Measurements from ENCODE around the gene SLTM. TPM values are rescaled to one million over a fixed set of nuclear protein-coding genes. Genes with fewer than 3 reads are reported as not detected.

SLTM gene
- polyA plus RNA-seq, 1 donor from 2014 or later: 124 TPM

DNA sequence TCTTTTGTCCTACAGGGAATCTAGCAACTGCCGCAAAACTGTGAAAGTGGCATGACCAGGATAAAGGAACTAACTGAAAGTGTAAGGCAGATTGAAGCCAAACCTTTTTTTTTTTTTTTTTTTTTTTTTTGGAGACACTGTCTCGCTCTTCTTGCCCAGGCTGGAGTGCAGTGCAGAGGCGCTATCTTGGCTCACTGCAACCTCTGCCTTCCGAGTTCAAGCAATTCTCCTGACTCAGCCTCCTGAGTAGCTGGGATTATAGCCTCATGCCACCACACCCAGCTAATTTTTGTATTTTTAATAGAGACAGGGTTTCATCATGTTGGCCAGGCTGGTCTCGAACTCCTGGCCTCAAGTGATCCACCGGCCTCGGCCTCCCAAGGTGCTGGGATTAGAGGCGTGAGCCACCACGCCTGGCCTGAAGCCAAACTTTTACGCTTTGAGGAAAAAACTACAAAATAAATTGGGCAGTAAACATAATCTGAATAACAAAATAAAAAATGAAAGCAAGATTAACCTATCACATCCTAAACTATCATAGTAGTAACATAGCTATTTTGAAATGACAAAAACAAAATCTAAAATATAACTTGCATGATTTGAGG is 9.7 kb downstream of the SLTM start:
- Histone ChIP-seq H3F3A (ENCODE audit: insufficient read depth, low read length, poor library complexity, severe bottlenecking) (no peaks in the 10 kb centered on the region), H3K27ac (ENCODE audit: low read length) (no peak overlapping the region), H3K9me2 (ENCODE audit: insufficient read depth, low read length) (no peaks in the 10 kb centered on the region), H3K9ac (ENCODE audit: low read length) (no peak overlapping the region), H3K9me3 (ENCODE audit: low read length) (no peaks in the 10 kb centered on the region), H3K27me3 (ENCODE audit: insufficient read depth, low read depth, low read length) (no peaks in the 10 kb centered on the region), H3K4me3 (ENCODE audit: low read length) (no peak overlapping the region), H2AFZ (ENCODE audit: low read depth, low read length) (no peak overlapping the region), H3K36me3 (ENCODE audit: insufficient read depth, low read length) (peaks cover 7% of the 10 kb centered on the region), H3K4me2 (ENCODE audit: low read length) (no peak overlapping the region), H3K79me2 (replicated peaks; ENCODE audit: insufficient read depth, low read length) (peaks cover 33% of the 10 kb centered on the region), H4K20me1 (ENCODE audit: insufficient read depth) (no peaks in the 10 kb centered on the region)
- TF ChIP-seq SMC3 (conservative IDR thresholded peaks at IDR 0.05; ENCODE audit: poor library complexity) (no peak), EP300 (conservative IDR thresholded peaks at IDR 0.05; ENCODE audit: poor library complexity, severe bottlenecking) (no peak), POLR2AphosphoS5 (IDR thresholded peaks at IDR 0.05) (no peak), MXI1 (conservative IDR thresholded peaks at IDR 0.05; ENCODE audit: poor library complexity, severe bottlenecking) (no peak), TAF1 (IDR thresholded peaks at IDR 0.05; ENCODE audit: low read depth) (no peak), EZH2 (IDR thresholded peaks at IDR 0.05; ENCODE audit: borderline replicate concordance, insufficient read depth, low read length, poor library complexity, severe bottlenecking) (no peak), RAD21 (conservative IDR thresholded peaks at IDR 0.05) (no peak)
- TF ChIP-seq, protein P1, sequence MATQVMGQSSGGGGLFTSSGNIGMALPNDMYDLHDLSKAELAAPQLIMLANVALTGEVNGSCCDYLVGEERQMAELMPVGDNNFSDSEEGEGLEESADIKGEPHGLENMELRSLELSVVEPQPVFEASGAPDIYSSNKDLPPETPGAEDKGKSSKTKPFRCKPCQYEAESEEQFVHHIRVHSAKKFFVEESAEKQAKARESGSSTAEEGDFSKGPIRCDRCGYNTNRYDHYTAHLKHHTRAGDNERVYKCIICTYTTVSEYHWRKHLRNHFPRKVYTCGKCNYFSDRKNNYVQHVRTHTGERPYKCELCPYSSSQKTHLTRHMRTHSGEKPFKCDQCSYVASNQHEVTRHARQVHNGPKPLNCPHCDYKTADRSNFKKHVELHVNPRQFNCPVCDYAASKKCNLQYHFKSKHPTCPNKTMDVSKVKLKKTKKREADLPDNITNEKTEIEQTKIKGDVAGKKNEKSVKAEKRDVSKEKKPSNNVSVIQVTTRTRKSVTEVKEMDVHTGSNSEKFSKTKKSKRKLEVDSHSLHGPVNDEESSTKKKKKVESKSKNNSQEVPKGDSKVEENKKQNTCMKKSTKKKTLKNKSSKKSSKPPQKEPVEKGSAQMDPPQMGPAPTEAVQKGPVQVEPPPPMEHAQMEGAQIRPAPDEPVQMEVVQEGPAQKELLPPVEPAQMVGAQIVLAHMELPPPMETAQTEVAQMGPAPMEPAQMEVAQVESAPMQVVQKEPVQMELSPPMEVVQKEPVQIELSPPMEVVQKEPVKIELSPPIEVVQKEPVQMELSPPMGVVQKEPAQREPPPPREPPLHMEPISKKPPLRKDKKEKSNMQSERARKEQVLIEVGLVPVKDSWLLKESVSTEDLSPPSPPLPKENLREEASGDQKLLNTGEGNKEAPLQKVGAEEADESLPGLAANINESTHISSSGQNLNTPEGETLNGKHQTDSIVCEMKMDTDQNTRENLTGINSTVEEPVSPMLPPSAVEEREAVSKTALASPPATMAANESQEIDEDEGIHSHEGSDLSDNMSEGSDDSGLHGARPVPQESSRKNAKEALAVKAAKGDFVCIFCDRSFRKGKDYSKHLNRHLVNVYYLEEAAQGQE (IDR thresholded peaks at IDR 0.05; ENCODE audit: borderline replicate concordance): no peak
- TF ChIP-seq, protein P2, sequence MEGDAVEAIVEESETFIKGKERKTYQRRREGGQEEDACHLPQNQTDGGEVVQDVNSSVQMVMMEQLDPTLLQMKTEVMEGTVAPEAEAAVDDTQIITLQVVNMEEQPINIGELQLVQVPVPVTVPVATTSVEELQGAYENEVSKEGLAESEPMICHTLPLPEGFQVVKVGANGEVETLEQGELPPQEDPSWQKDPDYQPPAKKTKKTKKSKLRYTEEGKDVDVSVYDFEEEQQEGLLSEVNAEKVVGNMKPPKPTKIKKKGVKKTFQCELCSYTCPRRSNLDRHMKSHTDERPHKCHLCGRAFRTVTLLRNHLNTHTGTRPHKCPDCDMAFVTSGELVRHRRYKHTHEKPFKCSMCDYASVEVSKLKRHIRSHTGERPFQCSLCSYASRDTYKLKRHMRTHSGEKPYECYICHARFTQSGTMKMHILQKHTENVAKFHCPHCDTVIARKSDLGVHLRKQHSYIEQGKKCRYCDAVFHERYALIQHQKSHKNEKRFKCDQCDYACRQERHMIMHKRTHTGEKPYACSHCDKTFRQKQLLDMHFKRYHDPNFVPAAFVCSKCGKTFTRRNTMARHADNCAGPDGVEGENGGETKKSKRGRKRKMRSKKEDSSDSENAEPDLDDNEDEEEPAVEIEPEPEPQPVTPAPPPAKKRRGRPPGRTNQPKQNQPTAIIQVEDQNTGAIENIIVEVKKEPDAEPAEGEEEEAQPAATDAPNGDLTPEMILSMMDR (IDR thresholded peaks at IDR 0.05; ENCODE audit: poor library complexity, severe bottlenecking): no peak

DNA sequence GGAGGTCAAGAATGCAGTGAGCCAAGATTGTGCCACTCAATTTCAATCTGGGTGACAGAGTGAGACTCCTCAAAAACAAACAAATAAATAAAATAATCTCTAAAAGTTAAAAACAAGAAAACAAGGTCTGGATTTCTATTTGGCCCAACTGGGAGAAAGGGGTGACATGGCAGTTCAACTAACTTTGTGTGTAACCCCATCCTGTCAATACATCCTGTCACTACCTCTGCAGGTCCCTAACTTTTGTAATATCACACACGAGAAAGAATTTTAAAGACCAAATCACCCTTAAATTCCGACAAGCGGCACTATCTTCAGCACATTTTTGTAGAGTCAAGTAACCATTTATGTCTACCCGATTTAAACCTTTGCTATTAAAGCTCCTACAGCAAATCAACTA is 10.2 kb downstream of the SLTM start:
- H3K9me2 ChIP-seq (ENCODE audit: insufficient read depth, low read length): no peaks in the 10 kb centered on the region
- no peaks in the 10 kb centered on the region for H4K20me1 ChIP-seq (ENCODE audit: insufficient read depth)
- no peak overlapping the region for H2AFZ ChIP-seq (ENCODE audit: low read depth, low read length)
- H3F3A ChIP-seq (ENCODE audit: insufficient read depth, low read length, poor library complexity, severe bottlenecking): no peaks in the 10 kb centered on the region
- no peaks in the 10 kb centered on the region for H3K9me3 ChIP-seq (ENCODE audit: low read length)
- no peak overlapping the region for H3K27ac ChIP-seq (ENCODE audit: low read length)
- no peak overlapping the region for H3K9ac ChIP-seq (ENCODE audit: low read length)
- TF ChIP-seq TAF1 (IDR thresholded peaks at IDR 0.05; ENCODE audit: low read depth) (no peak), POLR2AphosphoS5 (IDR thresholded peaks at IDR 0.05) (no peak), RAD21 (conservative IDR thresholded peaks at IDR 0.05) (no peak), EP300 (conservative IDR thresholded peaks at IDR 0.05; ENCODE audit: poor library complexity, severe bottlenecking) (no peak), EZH2 (IDR thresholded peaks at IDR 0.05; ENCODE audit: borderline replicate concordance, insufficient read depth, low read length, poor library complexity, severe bottlenecking) (no peak), SMC3 (conservative IDR thresholded peaks at IDR 0.05; ENCODE audit: poor library complexity) (no peak), MXI1 (conservative IDR thresholded peaks at IDR 0.05; ENCODE audit: poor library complexity, severe bottlenecking) (no peak)
- TF ChIP-seq, protein P1 (IDR thresholded peaks at IDR 0.05; ENCODE audit: borderline replicate concordance): no peak
- TF ChIP-seq, protein P2 (IDR thresholded peaks at IDR 0.05; ENCODE audit: poor library complexity, severe bottlenecking): no peak
- no peak overlapping the region for H3K4me3 ChIP-seq (ENCODE audit: low read length)
- H3K4me2 ChIP-seq (ENCODE audit: low read length): no peak overlapping the region
- H3K36me3 ChIP-seq (ENCODE audit: insufficient read depth, low read length): peaks cover 7% of the 10 kb centered on the region
- peaks cover 28% of the 10 kb centered on the region for H3K79me2 ChIP-seq (replicated peaks; ENCODE audit: insufficient read depth, low read length)
- no peaks in the 10 kb centered on the region for H3K27me3 ChIP-seq (ENCODE audit: insufficient read depth, low read depth, low read length)
